HG02678 (cell line): ENCODE measurements around the gene OR2Z1.

Source experiments
- ATAC-seq: cut with Tn5 transposase; IDR thresholded peaks from one replicate; pipeline ENCODE4 v1.9.1; 2021; ENCODE audit warnings: mild to moderate bottlenecking, moderate library complexity; ENCODE audit not compliant: unreplicated experiment

The OR2Z1 gene, protein sequence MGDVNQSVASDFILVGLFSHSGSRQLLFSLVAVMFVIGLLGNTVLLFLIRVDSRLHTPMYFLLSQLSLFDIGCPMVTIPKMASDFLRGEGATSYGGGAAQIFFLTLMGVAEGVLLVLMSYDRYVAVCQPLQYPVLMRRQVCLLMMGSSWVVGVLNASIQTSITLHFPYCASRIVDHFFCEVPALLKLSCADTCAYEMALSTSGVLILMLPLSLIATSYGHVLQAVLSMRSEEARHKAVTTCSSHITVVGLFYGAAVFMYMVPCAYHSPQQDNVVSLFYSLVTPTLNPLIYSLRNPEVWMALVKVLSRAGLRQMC

DNA sequence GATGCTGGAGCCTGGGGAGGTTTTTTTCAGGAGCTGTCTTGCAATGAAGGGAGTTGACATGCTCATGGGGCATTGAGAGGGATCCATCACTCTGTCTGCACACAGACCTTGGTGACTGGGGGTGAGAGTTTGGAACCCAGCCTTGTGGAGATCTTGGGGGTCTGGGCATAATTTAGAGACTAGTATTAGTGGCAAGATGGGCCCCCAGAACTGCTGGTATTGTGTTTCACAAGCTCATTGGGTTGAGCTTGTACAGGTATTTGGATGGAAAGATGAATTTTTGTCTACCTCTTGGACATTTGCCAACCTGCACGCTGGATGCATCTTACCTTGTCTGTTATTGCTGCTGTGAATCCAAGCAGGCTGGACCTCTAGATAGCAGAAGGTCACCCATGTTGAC, at the start of gene OR2Z1:
Gene OR2Z1 (plus strand): TSS at position 301 of the 400 bp plus-strand sequence. CDS start 9,395 bp downstream, outside the sequence.
- no peak for ATAC-seq

DNA sequence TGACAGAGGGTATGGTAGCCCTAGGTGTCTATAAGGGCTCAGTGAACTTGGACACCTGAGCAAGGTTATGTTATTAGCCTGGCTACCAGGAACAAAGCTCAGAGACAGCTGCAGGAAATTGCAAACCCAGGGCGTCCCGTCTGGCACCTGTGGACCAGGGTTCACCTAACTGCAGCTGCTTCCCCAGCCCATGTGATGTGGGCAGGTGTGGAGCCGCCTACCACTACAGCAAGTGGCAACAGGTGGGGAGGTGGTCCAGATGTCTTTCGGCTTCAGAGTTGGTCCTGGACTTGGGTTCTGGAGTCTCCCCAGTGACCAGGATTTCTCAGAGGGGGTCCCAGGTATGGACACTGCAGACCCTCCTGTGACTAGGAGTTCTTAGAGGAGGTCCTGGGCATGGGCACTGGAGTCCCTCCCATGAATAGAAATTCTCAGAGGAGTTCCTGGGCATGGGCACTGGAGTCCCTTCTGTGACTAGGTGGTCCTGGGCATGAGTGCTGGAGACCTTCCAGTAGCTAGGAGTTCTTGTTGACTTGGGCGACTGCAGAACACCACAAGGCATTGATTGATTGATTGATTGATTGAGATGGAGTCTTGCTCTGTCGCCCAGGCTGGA, 48.0 kb upstream of the OR2Z1 start:
- ATAC-seq = no peak

DNA sequence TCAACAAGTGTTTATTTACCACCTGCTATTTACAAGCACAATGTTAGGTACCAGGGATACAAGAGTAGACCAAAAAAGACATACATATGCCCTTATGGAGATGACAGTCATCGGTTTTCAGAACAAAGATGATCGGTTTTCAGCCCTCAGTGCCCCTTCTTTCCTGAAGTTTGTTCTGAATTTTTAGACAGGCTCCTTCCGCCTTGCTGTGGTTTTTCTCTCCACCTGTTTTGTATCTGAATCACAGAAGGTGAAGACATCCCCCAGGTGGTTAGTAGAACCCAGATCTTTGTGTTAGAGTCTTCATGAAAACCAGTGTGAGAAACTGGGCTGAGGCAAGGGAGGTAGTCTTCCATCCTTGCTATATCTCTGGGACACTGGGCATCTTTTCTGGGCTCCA, 46.4 kb upstream of the OR2Z1 start:
- ATAC-seq = no peak

DNA sequence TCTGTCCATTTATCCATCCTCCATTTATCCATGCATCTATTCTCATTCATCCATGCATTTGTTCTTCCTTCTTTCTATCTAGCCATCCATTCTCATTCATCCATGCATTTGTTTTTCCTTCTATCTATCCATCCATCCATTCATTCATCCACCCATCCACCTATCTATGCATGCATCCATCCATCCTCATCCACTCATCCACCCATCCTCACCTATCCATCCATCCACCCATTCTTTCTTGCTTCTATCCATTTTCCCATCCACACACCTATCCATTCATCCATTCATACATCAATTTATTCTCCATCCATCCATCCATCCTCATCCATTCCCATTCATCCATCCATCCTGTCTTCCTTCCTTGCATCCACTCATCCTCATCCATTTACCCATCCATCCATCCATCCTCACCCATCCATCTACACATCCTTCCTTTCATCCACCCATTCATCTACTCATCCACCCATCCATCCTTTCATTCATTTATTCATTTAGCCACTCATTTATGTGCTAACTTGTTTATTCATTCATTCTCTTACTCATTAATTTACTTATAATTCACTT, 43.1 kb upstream of the OR2Z1 start:
- no peak for ATAC-seq

DNA sequence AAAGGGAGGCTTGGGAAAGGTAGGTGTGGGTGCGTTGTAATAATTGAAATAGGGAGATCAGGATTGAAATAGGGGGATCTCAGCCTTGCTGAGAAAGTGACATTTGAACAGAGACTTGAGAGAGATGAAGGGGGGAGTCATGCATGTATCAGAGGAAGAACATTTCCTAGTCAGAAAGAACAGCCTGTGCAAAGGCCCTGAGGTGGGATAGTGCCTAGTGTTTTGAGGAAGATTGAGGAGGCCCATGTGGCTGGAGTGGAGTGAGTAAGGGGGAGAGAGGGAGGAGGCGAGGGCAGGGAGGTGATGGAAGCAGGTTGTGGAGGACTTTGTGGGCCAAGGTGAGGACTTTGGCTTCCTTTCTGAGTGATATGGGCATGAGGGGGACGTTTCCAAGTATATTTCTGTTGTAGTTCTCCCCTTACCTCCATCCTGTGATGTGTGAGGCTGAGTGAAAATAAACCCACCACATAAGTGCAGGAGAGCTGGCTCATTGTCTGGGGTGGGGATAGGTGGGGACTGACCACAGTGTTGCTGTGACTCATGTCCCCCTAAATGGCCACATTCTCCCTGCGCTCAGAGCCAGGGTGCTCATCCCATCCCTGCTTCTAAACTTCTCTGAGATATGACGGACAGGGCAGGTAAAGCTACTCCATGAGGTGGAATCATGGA, 40.6 kb upstream of the OR2Z1 start:
- no peak for ATAC-seq

GRCh38 chr19:8681345-8682029, 39.9 kb upstream of the OR2Z1 start:
- no peak for ATAC-seq

- ATAC-seq = no peak
Observed at GRCh38 chr19:8682472-8682871, 39.0 kb upstream of the OR2Z1 start.

GRCh38 chr19:8682931-8683330, 38.5 kb upstream of the OR2Z1 start:
- ATAC-seq = no peak

GRCh38 chr19:8684001-8684902, 37.2 kb upstream of the OR2Z1 start:
- no peak for ATAC-seq

- ATAC-seq = no peak
Observed at GRCh38 chr19:8686549-8686948, 34.9 kb upstream of the OR2Z1 start.

GRCh38 chr19:8688930-8689329, 32.5 kb upstream of the OR2Z1 start:
- no peak for ATAC-seq

DNA sequence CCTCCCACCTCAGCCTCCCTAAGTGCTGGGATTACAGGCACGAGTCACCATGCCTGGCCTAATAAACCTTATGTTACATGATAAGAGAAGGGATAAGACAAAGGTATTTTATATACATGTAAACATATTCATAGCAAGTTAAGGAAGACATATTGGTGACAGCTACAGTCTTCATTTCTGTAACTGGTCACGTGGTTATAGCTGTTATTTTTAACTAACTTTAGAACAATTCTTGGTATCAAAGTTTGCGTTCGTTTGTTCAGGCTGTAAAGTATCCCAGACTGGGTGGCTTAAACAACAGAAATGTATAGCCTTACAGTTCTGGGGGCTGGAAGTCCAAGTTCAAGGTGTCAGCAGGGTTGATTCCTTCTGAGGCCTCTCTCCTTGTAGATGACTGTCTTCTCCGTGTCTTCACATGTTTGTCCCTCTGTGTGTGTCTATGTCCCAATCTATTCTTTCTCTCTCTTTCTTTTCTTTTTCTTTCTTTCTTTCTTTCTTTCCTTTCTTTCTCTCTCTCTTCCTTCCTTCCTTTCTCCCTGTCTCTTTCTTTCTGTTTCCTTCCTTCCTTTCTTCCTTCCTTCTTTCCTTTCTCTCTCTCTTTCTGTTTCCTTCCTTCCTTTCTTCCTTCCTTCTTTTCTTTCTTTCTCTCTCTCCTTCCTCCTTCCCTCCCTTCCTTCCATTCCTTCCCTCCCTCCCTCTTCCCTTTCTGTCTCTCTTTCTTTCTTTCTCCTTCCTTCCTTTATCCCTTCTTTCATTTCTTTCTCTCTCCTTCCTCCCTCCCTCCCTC, 30.5 kb upstream of the OR2Z1 start:
- no peak for ATAC-seq

GRCh38 chr19:8695501-8695900, 25.9 kb upstream of the OR2Z1 start:
- no peak for ATAC-seq

- no peak for ATAC-seq
Observed at GRCh38 chr19:8695911-8696310, 25.5 kb upstream of the OR2Z1 start.

GRCh38 chr19:8696993-8697392, 24.4 kb upstream of the OR2Z1 start:
- ATAC-seq = no peak

- no peak for ATAC-seq
Observed at GRCh38 chr19:8697671-8698432, 23.6 kb upstream of the OR2Z1 start.

GRCh38 chr19:8698433-8699063, 22.9 kb upstream of the OR2Z1 start, which contains the start of gene ACTL9:
ACTL9 (minus strand) TSS chr19:8698795; CDS start chr19:8698701, 94 bp downstream.
- no peak for ATAC-seq

DNA sequence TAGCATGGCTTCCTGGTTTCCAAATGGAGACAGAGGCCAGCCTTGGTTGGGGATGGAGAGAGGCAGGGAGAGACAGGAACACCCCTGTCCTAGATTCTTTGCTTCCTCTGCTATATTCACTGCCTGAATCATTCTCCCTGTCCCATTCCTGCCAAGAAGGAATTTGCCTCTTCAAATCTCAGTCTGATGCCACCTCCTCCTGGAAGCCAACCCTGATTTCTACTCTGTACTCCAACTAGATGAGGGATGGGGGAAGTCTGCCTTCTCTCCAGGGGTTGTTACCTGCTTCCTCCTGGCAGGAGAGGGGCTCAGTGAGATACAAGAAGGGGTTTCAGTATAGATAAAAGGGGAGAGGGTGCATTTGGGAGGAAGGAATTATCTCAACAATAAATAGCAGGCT, 21.5 kb upstream of the OR2Z1 start:
- no peak for ATAC-seq
